Muscle layer of duodenum (tissue), 2 donors: ENCODE measurements around the gene PTPRN2.

Source experiments
- H3K27ac ChIP-seq: one replicate; pipeline ENCODE4 v1.7.0; 2013; ENCODE audit warnings: mild to moderate bottlenecking, low read length
- H3K27me3 ChIP-seq: one replicate; pipeline ENCODE4 v1.7.0; 2013; ENCODE audit warnings: low read depth, mild to moderate bottlenecking, control low read depth, low read length
- H3K36me3 ChIP-seq, 2 donors: one replicate each; pipeline ENCODE4 v1.7.0; 2013; ENCODE audit warnings: low read length in 2 of 2, control low read depth in 1 of 2, mild to moderate bottlenecking in 1 of 2; ENCODE audit not compliant: insufficient read depth in 2 of 2, control insufficient read depth in 1 of 2
- H3K4me1 ChIP-seq, 2 donors: one replicate each; pipeline ENCODE4 v1.7.0; 2013; ENCODE audit warnings: low read length in 2 of 2, mild to moderate bottlenecking in 2 of 2, control low read depth in 1 of 2, moderate library complexity in 1 of 2; ENCODE audit not compliant: insufficient read depth in 2 of 2, control insufficient read depth in 1 of 2
- H3K4me3 ChIP-seq, 2 donors: one replicate each; pipeline ENCODE4 v1.7.0; 2013; ENCODE audit warnings: low read length in 2 of 2, low read depth in 1 of 2, mild to moderate bottlenecking in 1 of 2
- H3K9me3 ChIP-seq, 2 donors: one replicate each; pipeline ENCODE4 v1.7.0; 2013; ENCODE audit warnings: low read length in 2 of 2, control low read depth in 1 of 2, mild to moderate bottlenecking in 1 of 2; ENCODE audit not compliant: control insufficient read depth in 1 of 2
- donor health status: healthy.

The PTPRN2 gene

DNA sequence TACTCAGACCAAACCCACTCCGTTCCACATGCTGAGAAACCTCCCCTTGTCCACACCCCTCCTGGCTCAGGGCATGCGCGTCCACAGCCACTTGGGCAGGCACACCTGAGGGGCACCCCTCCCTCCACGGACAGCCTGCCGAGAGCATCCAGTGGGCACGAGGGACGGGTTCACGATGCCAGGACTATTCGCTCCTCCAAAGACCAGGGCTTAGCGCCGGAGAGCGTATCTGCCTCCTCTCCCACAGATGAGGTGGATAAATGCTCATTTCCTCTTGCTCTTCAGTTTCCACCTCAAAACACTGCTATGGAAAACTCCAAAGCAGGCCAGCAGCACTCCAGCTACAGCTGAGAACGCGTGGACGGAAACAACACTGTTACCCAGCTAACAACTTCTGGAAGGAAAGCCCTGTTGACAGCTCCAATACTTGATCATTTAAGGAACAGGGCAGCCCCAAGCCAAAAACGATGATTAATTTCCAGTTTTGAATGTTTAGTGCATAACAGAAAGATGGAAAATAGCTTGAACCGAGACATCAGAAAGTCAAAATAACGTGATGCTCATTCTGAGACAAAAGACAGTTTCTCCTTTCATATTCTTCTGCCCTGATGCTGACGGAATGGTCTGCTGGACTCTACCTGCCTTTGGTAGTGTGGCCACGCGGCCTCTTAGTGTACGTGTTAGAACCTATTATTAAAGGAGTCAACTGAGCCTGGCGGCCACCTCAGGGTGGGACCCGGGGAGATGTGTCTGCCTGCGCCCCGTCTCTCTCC is 1046.1 kb downstream of the PTPRN2 start:
- Histone ChIP-seq H3K36me3 (no peaks in the 10 kb centered on the region), H3K9me3 (no peaks in the 10 kb centered on the region), H3K4me1 (no peaks in the 10 kb centered on the region), H3K27me3 (no peaks in the 10 kb centered on the region), H3K4me3 (no peak overlapping the region), H3K27ac (no peak overlapping the region)

DNA sequence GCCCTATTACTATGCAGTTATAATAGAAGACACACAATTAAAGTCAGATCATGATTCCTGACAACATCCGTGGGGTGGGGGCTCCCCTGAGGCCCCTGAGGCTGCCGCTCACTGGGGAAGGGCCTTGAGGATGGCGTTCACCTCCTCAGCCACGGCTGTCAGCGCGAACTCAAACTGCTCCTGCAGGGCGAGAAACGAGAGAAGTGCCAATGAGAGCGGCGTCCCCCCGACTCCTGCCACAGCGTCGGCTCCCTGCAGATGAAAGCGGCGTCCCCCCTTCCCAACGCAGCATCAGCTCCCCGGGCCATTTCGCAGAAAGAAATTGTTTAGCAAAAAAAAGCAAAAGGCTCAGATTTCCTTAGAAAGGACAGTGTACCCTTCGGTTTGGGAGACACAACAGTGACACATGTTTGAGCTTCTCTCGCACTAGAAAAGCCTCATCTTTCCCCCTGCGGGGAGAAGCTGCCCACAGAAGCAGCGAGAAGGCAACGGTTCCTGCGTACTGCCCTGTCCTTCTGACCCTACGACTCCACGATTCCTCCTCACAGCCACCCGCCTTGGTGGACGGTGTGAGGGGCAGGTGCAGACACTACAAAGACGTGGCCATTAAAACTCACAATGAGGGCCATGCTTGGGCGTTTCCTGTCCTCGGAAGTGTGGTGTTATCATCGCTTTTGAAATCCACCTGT is 1046.9 kb downstream of the PTPRN2 start:
- no peaks in the 10 kb centered on the region for H3K4me1 ChIP-seq
- H3K36me3 ChIP-seq, result no peaks in the 10 kb centered on the region
- H3K4me3 ChIP-seq, result no peak overlapping the region
- H3K27ac ChIP-seq, result no peak overlapping the region
- no peaks in the 10 kb centered on the region for H3K27me3 ChIP-seq
- no peaks in the 10 kb centered on the region for H3K9me3 ChIP-seq

DNA sequence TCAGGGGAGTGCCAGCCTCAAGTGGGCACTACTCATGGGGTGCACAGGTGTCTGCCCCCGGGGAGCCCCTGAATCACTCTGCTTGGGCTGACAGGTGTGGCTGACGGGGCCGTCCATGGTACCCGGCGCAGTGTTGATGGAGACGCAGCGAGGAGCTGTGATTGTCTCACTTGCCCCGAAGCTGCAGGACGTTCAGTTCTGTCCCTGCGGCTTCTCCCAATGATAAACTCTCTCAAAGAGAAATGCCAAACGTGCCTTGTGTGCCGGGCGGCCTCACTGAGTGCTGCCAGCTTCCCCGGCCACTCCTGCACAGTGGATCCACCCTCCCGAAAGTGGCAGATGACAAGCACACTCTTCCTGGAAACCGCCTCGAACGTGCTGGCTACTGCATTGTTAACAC is 1047.6 kb downstream of the PTPRN2 start:
- Histone ChIP-seq H3K4me1 (no peaks in the 10 kb centered on the region), H3K36me3 (no peaks in the 10 kb centered on the region), H3K27me3 (no peaks in the 10 kb centered on the region)

GRCh38 chr7:157539521-157539920 is 1048.1 kb downstream of the PTPRN2 start:
- no peaks in the 10 kb centered on the region for H3K4me1 ChIP-seq
- no peak overlapping the region for H3K4me3 ChIP-seq
- no peaks in the 10 kb centered on the region for H3K36me3 ChIP-seq
- no peaks in the 10 kb centered on the region for H3K27me3 ChIP-seq
- no peaks in the 10 kb centered on the region for H3K9me3 ChIP-seq
- no peak overlapping the region for H3K27ac ChIP-seq

More for the DNA sequence above, 1047.6 kb downstream of the PTPRN2 start:
- no peaks in the 10 kb centered on the region for H3K9me3 ChIP-seq
- H3K27ac ChIP-seq, result no peak overlapping the region
- no peak overlapping the region for H3K4me3 ChIP-seq

GRCh38 chr7:157538735-157539134 is 1048.9 kb downstream of the PTPRN2 start:
- H3K27ac ChIP-seq, result no peak overlapping the region
- no peaks in the 10 kb centered on the region for H3K9me3 ChIP-seq
- no peak overlapping the region for H3K4me3 ChIP-seq
- H3K4me1 ChIP-seq, result no peaks in the 10 kb centered on the region
- no peaks in the 10 kb centered on the region for H3K27me3 ChIP-seq
- no peaks in the 10 kb centered on the region for H3K36me3 ChIP-seq

GRCh38 chr7:157538321-157538720 is 1049.3 kb downstream of the PTPRN2 start:
- Histone ChIP-seq H3K36me3 (no peaks in the 10 kb centered on the region), H3K27me3 (no peaks in the 10 kb centered on the region), H3K4me3 (no peak overlapping the region), H3K4me1 (no peaks in the 10 kb centered on the region), H3K9me3 (peaks cover 0 to 1% of the 10 kb centered on the region in 2 donors), H3K27ac (no peak overlapping the region)

- no peak overlapping the region for H3K4me3 ChIP-seq
- H3K4me1 ChIP-seq, result no peaks in the 10 kb centered on the region
- H3K27me3 ChIP-seq, result no peaks in the 10 kb centered on the region
- no peak overlapping the region for H3K27ac ChIP-seq
- H3K36me3 ChIP-seq, result no peaks in the 10 kb centered on the region
- H3K9me3 ChIP-seq, result peaks cover 0 to 6% of the 10 kb centered on the region in 2 donors
These were observed 1050.6 kb downstream of the PTPRN2 start for GRCh38 chr7:157537056-157537455.

DNA sequence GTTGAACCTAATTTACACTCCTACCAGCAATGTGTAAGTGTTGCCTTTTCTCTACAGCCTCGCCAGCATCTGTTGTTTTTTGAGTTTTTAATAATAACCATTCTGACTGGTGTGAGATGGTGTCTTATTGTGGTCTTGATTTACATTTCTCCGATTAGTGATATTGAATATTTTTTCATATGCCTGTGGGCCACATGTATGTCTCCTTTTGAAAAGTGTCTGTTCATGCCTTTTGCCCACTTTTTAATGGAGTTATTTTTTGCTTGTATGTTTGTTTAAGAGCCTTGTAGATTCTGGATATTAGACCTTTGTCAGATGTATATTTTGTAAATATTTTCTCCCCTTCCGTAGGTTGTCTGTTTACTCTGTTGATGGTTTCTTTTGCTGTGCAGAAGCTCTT is 1055.6 kb downstream of the PTPRN2 start:
- H3K4me3 ChIP-seq, result no peak overlapping the region
- H3K27ac ChIP-seq, result no peak overlapping the region
- no peaks in the 10 kb centered on the region for H3K27me3 ChIP-seq
- peaks cover 6 to 12% of the 10 kb centered on the region in 2 donors for H3K9me3 ChIP-seq
- H3K36me3 ChIP-seq, result no peaks in the 10 kb centered on the region
- H3K4me1 ChIP-seq, result no peaks in the 10 kb centered on the region

DNA sequence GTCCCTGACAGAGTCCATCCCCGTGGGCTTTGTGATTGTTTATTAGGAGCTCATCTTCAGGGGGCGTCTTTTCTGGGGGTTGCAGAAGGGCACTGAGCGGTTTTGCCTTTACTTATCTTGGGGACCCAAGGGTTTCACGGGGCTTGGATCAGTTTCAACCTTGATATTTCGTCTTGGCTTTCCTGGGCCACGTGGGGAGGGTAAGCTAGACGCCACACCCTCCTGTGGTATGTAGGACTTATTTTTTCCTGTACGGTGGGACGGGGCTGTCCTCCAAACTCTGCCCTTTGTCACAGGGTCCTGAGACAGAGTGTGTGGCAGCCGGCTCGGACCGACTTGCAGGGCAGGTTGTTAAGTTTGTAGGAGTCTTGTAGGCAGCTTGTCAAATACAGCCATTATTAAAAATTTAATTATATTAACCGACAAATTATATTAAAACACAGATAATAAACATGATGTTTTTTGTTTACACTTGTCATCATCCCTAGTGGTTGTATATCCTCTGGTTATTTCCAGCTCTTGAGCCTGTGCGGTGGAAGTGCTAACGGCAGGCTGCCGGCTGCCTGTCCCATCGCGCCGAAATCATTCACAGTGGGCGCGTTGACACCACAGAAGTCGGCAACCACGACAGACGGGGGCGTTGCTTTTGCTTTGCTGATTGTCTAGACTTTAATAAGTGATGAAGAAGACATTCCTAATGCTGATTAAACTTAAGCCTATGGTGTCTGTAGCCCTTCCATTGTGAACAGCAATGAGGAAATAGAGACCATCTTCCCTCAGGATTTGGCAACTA is 1057.7 kb downstream of the PTPRN2 start:
- Histone ChIP-seq H3K4me1 (no peaks in the 10 kb centered on the region), H3K27me3 (no peaks in the 10 kb centered on the region), H3K4me3 (no peak overlapping the region), H3K27ac (no peak overlapping the region), H3K36me3 (no peaks in the 10 kb centered on the region), H3K9me3 (peaks cover 6 to 12% of the 10 kb centered on the region in 2 donors)

DNA sequence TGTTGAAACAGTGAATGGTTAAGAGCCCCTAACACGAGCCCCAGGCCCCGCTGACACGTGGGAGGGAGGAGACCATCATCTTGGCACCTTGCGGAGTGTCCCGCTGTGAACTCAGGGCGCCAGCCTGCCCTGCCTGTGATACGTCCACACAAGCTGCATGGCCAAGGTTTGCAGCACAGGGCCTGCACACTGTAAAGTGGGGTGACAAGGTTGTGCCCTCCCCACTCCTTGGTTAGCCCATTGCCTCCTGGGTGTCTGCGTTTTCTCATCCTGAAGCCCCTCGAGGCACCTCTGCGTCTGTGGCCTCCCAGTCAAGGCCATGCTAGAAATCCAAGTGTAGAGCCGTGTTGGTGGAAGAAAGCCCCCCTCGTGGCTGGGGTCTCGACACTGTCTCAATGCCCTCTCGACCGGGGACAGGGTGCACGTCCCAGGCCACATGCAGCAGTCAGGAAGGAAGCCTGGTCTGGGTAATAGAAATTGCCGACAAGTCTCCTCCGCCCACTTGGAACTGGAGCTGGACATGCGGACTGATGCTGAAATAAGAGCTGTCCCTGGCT is 1058.8 kb downstream of the PTPRN2 start:
- H3K36me3 ChIP-seq, result no peaks in the 10 kb centered on the region

GRCh38 chr7:157527686-157528085 is 1059.9 kb downstream of the PTPRN2 start:
- no peak overlapping the region for H3K27ac ChIP-seq
- no peaks in the 10 kb centered on the region for H3K4me1 ChIP-seq
- H3K27me3 ChIP-seq, result no peaks in the 10 kb centered on the region
- H3K36me3 ChIP-seq, result no peaks in the 10 kb centered on the region
- H3K4me3 ChIP-seq, result no peak overlapping the region
- H3K9me3 ChIP-seq, result peaks cover 6% of the 10 kb centered on the region in 2 donors

More for the DNA sequence above, 1058.8 kb downstream of the PTPRN2 start:
- Histone ChIP-seq H3K4me3 (no peak overlapping the region), H3K9me3 (peaks cover 6 to 12% of the 10 kb centered on the region in 2 donors), H3K27me3 (no peaks in the 10 kb centered on the region), H3K27ac (no peak overlapping the region), H3K4me1 (no peaks in the 10 kb centered on the region)
